ENCODE data around the gene ACOT13. TPM values are rescaled to one million over a fixed set of nuclear protein-coding genes. Genes with fewer than 3 reads are reported as not detected.
A peak's percentile ranks its signal among the peaks of the same experiment; 100 is the strongest.

The ACOT13 gene
- total and polyA plus RNA-seq, 2 of the 8 experiments (the other 6 are each of a cell fraction or from before 2014, with no cell fraction given), result 27.6 to 40.6 TPM

DNA sequence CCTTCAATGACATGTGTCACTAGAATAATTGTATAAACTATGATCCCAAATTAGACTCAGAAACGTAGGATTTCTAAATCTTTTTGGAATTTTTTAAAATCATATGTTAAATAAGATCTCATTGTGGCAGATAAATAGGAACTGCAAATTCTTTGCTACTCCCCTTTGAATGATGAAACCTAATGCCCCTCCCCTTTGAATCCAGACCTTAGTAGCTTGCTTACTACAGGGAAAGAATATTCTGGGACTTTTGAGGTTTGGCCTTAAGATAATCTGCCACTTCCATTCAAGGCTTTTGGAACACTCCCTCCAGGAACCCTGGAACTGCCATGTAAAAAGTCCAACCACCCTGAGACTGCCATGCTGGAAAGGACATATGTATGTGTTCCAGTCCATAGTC lies 7.3 kb upstream of the ACOT13 start:
- 88% methylated on average over 1 of the region's 1 CpG; no CpG with 5 or more reads in 1 of the 2 experiments for WGBS, 2 experiments (ENCODE audit: extremely low coverage in 1 of 2, insufficient coverage in 1 of 2, insufficient read length in 1 of 2, insufficient replicate concordance in 2 of 2, low coverage in 1 of 2, low lambda C conversion rate in 2 of 2, missing lambda C conversion rate in 1 of 2)
- Histone ChIP-seq H3K79me2 (ENCODE audit: control insufficient read depth in 1 of 2, insufficient read depth in 2 of 2, low read length in 2 of 2) (peaks cover 0 to 69% of the 10 kb centered on the region in 2 experiments; a peak in 3 of 4 replicates), H3K56ac (replicated peaks; ENCODE audit: insufficient read length, low read depth, low read length) (no peak overlapping the region), H3K4me2 (ENCODE audit: insufficient read depth in 1 of 2, low read depth in 2 of 2, low read length in 2 of 2) (no peak overlapping the region), H3K4me1 (replicated peaks in 1 of 4; ENCODE audit: control insufficient read depth in 3 of 4, insufficient read depth in 4 of 4, low read length in 3 of 4) (peaks cover 2 to 3% (median 2%) of the 10 kb centered on the region in 4 experiments; a peak in 4 of 7 replicates), H2BK5ac (ENCODE audit: low read depth, low read length) (no peak overlapping the region), H4K8ac (ENCODE audit: extremely low read depth, insufficient read depth, low read length) (no peak overlapping the region), H3K36me3 (ENCODE audit: control insufficient read depth in 2 of 4, insufficient read depth in 4 of 4, low read length in 3 of 4) (peaks cover 5 to 39% (median 12%) of the 10 kb centered on the region in 4 experiments; a peak in 7 of 8 replicates), H3K79me1 (ENCODE audit: low read depth, low read length) (peaks cover 4% of the 10 kb centered on the region; the same call in 1 of the 2 replicates), H3K9ac (replicated peaks in 1 of 4; ENCODE audit: extremely low read depth in 1 of 4, low read depth in 3 of 4, low read length in 3 of 4) (no peak overlapping the region), H3K9me3 (ENCODE audit: insufficient read depth in 2 of 2, low read depth in 1 of 2, low read length in 1 of 2) (no peaks in the 10 kb centered on the region), H2AFZ (ENCODE audit: low read length) (no peak overlapping the region), H4K91ac (replicated peaks; ENCODE audit: insufficient read length, low read length) (no peak overlapping the region), H3K23me2 (ENCODE audit: low read depth, low read length) (no peaks in the 10 kb centered on the region), H2BK20ac (ENCODE audit: low read length) (no peak overlapping the region), H4K20me1 (replicated peaks in 1 of 2; ENCODE audit: control insufficient read depth in 1 of 2, insufficient read depth in 2 of 2, low read length in 2 of 2) (peaks cover 0 to 3% of the 10 kb centered on the region in 2 experiments), H2BK120ac (replicated peaks; ENCODE audit: low read depth, low read length) (no peak overlapping the region), H3K4me3 (ENCODE audit: extremely low read depth in 1 of 4, insufficient read depth in 2 of 4, low read depth in 3 of 4, low read length in 4 of 4) (peak overlapping the region in 1 of 4 experiments; percentile 13; a peak in 1 of 8 replicates), H3K4ac (replicated peaks; ENCODE audit: insufficient read length, low read depth, low read length) (no peak overlapping the region), H3K23ac (ENCODE audit: insufficient read length) (no peak overlapping the region), H4K5ac (ENCODE audit: insufficient read length, low read depth, low read length) (no peak overlapping the region), H3K14ac (ENCODE audit: insufficient read length) (no peak overlapping the region), H2BK15ac (ENCODE audit: low read length) (no peak overlapping the region), H3K27ac (ENCODE audit: low read depth, low read length) (no peak overlapping the region), H3K27me3 (replicated peaks in 1 of 4; ENCODE audit: control insufficient read depth in 3 of 4, extremely low read depth in 1 of 4, insufficient read depth in 3 of 4, low read length in 3 of 4) (no peaks in the 10 kb centered on the region), H2BK12ac (ENCODE audit: low read depth, low read length) (no peak overlapping the region; the same call in 1 of the 2 replicates), H3K18ac (ENCODE audit: extremely low read depth, low read length) (no peak overlapping the region), H2AK5ac (ENCODE audit: low read depth, low read length) (no peak overlapping the region)
- FAIRE-seq (no peak), DNase-seq (ENCODE audit: low read depth in 1 of 2, low spot score in 2 of 2) (no peak)
- CTCF ChIA-PET (ENCODE audit: partially characterized antibody), result interaction anchor here (1.9 kb wide), 1 partner anchor 75 kb away, joined by 4 read pairs; no protein-coding TSS in a partner anchor
- POLR2A ChIA-PET (ENCODE audit: partially characterized antibody), result interaction anchor here (0.6 to 1.7 kb wide), 5 partner anchors 10 to 66 kb away, joined by 3 to 18 read pairs (median 6); partner anchors contain the start of gene KIAA0319
- TF ChIP-seq EZH2 (IDR thresholded peaks at IDR 0.05; ENCODE audit: low read depth, low read length, severe bottlenecking), result no peak
- no peak for TF ChIP-seq RXRA (IDR thresholded peaks at IDR 0.05; ENCODE audit: insufficient read depth, low read depth, low read length)
- TF ChIP-seq POLR2AphosphoS5 (IDR thresholded peaks at IDR 0.05; ENCODE audit: low read depth, low read length), result no peak
- TF ChIP-seq TCF12 (IDR thresholded peaks at IDR 0.05; ENCODE audit: low read depth, low read length), result no peak
- TF ChIP-seq, protein P1, sequence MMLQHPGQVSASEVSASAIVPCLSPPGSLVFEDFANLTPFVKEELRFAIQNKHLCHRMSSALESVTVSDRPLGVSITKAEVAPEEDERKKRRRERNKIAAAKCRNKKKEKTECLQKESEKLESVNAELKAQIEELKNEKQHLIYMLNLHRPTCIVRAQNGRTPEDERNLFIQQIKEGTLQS (IDR thresholded peaks at IDR 0.05; ENCODE audit: insufficient read depth, low read depth, low read length), result no peak
- TF ChIP-seq GABPA (IDR thresholded peaks at IDR 0.05; ENCODE audit: borderline replicate concordance, insufficient read depth, low read length), result no peak
- TF ChIP-seq CREB1 (IDR thresholded peaks at IDR 0.05), result no peak
- TF ChIP-seq HDAC6 (IDR thresholded peaks at IDR 0.05; ENCODE audit: low read depth, low read length), result no peak
- no peak for TF ChIP-seq NRF1 (IDR thresholded peaks at IDR 0.05; ENCODE audit: low read depth, low read length)
- no peak for TF ChIP-seq MAFK (IDR thresholded peaks at IDR 0.05; ENCODE audit: low read depth, low read length)
